Tibial nerve (tissue), 3 donors: ENCODE data around the gene KLK14.

ENCODE experiments used
- CTCF ChIP-seq, 5 experiments: fragments of 200-600 bp in 3 of 5; fragments of 450-650 bp in 2 of 5; sonication (generic) in 3 of 5; IDR thresholded peaks; one replicate each; pipeline ENCODE4 v1.5.1; 2016 to 2019; ENCODE audit warnings: antibody characterized with exemption in 5 of 5, mild to moderate bottlenecking in 3 of 5, moderate library complexity in 2 of 5
- POLR2A ChIP-seq, 2 donors: fragments of 450-650 bp; IDR thresholded peaks; one replicate each; pipeline ENCODE4 v1.6.1; 2017; ENCODE audit warnings: antibody characterized with exemption in 2 of 2, mild to moderate bottlenecking in 2 of 2, moderate library complexity in 2 of 2

- TF ChIP-seq CTCF (IDR thresholded peaks at IDR 0.05) (no peak), POLR2A (IDR thresholded peaks at IDR 0.05) (peak in 1 of 2 donors; percentile 32)
Measured at GRCh38 chr19:51127755-51128154, 45.1 kb upstream of the KLK14 start.
